Stimulated activated CD8-positive, alpha-beta memory T cell treated with anti-CD3 and anti-CD28 coated beads, Interleukin-4, amount 100 ng/mL, for 1 hour (primary cell): ENCODE data around the gene ABITRAM.
"Not testable (repeated sequence)": the region's sequence is repeated elsewhere in the genome, so short reads cannot be mapped to it uniquely, and the experiment has no call there.

Experiments used
- DNase-seq, 2 donors: peaks; one replicate each; pipeline ENCODE4 v3.0.0-alpha.2; 2020; ENCODE audit warnings: low read depth in 2 of 2, low spot score in 1 of 2

Gene ABITRAM

GRCh38 chr9:108928386-108928785 lies 5.8 kb upstream of the ABITRAM start:
- no peak for DNase-seq

- DNase-seq: no peak
Observed at GRCh38 chr9:108933231-108933717, 926 bp upstream of the ABITRAM start.

- peak; percentile 86 for DNase-seq
Observed at GRCh38 chr9:108933718-108934322, 380 bp upstream of the ABITRAM start, which contains the start of gene ELP1. Gene ELP1 (minus strand): TSS chr9:108934124. CDS start chr9:108931146, 2,978 bp downstream.

DNA sequence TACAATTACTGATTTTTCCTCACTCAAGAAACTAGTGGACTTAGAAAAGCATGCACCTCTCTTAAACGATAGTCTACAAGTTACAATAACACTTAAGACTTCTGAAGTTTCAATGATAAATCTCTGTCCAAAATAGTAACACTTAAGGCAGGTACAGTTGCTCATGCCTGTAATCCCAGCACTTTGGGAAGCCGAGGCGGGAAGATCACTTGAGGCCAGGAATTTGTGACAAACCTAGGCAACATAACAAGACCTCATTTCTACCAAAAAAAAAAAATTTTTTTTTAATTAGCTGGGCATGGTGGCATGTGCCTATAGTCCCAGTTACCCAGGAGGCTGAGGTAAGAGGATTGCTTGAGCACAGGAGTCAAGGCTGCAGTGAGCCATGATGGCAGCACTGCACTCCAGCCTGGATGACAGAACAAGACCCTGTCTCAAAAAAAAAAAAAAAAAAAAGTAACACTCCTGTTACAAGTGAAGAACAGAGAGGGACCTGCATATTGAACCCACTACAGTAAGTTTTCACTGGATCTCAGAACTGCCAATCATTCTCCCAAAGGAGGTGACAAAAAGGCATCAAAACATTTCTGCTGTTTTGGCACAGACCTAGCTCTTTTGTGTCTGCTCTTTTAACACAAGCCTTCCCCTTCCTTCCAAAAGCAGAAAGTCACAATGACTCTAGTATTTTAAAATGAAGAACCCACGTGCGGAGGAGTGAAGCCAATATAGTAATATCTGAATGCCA lies 3.5 kb downstream of the ABITRAM start:
- no peak for DNase-seq

DNA sequence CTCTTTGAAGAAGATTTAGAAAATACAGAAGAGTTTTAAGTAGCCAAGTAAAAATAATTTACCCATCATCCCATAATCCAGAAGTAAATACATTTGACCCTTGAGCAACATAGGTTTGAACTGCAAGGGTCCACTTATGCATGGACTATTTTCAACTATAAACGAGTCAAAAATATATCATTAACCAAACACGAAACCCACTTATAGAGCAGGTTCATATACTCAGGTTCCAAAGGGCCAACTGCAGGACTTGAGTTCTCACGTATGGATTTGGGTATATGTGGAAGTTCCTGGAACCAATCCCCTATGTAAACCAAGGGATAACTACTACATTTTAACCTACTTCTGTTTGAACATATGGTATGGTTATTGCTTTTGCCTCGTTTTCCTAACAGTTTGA lies 5.8 kb downstream of the ABITRAM start:
- DNase-seq: no peak

GRCh38 chr9:108950168-108950567 lies 16.0 kb downstream of the ABITRAM start:
- DNase-seq: no peak

GRCh38 chr9:108951578-108951977 lies 17.4 kb downstream of the ABITRAM start:
- DNase-seq: no peak

GRCh38 chr9:108953983-108954574 lies 19.9 kb downstream of the ABITRAM start:
- no peak for DNase-seq

DNA sequence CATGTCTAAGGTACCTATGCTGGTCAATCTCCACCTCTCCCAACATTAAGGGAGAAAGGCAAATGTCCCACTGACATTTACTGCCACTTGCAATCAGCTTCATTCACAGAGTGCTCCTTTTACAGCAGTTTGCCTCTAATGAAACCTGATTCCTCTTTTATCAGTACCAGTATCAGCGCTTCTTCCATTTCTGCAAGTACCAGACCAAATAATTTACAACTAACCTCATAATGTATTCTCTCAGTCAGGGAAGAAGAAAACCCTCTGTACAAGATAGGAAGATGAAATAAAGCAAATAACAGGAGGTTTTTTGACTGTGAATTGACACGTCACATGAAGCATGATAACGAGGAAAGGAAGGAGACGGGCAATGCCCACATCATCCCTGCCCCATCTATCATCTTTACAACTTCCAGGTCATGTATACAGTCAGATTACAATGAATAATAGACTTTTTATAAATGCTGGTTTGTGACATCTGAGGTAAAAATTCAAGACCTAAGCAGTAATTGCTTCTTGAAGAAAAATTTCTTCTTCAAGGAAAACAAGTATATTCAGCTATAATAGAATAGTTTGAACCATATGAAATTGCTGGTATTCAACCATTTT lies 21.9 kb downstream of the ABITRAM start:
- no peak for DNase-seq

- DNase-seq: no peak
Observed at GRCh38 chr9:108956631-108957026, 22.4 kb downstream of the ABITRAM start.

GRCh38 chr9:108960331-108960730 lies 26.1 kb downstream of the ABITRAM start:
- DNase-seq: no peak

DNA sequence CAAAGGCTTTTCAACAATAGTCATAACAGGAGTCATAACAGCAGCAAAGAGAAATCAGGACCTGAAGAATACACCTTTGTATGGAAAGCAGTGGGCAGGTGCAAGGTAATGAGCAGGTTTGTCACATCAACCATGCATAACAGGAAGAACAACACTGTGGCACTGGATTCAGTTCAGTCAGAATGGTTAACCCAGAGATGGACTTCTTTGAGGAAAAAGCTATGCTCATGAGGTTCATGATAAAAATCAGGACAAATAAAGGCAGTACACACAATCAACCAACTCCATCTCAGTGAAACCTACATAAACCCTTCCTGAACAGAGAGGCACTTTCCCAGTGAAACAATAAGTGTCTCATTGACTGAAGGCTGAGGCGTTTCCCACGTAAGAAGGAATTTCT lies 27.0 kb downstream of the ABITRAM start:
- no peak for DNase-seq

GRCh38 chr9:108963459-108964143 lies 29.4 kb downstream of the ABITRAM start:
- DNase-seq: no peak

GRCh38 chr9:108967916-108968315 lies 33.7 kb downstream of the ABITRAM start:
- no peak for DNase-seq

DNA sequence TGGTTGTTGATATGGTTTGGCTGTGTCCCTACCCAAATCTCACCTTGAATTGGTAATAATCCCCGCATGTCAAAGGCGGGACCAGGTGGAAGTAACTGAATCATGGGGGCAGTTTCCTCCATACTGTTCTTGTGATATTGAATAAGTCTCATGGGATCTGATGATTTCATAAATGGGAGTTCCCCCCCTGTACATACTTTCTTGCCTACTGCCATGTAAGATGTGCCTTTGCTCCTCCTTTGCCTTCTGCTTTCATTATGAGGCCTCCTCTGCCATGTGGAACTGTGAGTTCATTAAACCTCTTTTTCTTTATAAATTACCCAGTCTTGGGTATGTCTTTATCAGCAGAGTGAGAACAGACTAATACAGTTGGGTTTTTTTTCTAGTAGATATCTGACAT lies 37.2 kb downstream of the ABITRAM start:
- DNase-seq: not testable (repeated sequence)

GRCh38 chr9:108972186-108972585 lies 38.0 kb downstream of the ABITRAM start:
- DNase-seq: no peak

- no peak for DNase-seq
Observed at GRCh38 chr9:108972626-108973209, 38.5 kb downstream of the ABITRAM start.

DNA sequence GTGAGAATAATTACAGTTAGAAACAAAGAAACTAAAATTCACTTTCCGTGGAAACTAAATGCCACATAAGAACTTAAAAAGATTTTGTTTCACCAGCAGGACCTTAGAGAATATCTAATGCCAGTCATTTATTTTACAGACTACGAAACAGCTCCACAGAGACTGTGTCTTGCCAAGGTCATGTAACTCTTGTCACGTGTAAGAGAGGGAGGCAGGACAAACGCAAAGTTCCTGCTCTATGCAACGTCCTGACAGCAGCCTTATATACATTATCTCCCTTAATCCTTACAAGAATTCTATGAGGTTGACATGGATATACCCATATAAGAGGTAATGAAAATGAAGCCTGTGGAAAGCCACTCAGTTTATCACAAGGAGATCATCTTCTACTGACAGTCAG lies 39.7 kb downstream of the ABITRAM start:
- no peak for DNase-seq

DNA sequence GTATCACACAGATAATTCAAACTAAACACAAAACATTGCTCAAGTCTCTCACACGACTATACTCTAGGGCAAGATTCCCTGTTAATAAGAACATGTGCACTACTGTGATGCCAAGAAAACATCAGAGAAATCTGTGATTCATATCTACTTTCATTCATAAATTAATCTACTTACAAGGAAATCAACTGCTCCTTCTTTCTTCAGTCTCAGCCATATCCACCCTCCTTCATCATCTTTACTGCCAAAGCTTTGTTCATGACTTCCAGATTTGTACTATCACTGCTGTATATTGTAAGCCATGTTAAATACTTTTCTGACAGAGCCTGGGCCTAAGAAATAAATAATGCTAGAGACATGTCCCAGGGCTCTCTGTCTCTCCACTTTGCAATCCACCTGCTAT lies 44.0 kb downstream of the ABITRAM start:
- DNase-seq: no peak

GRCh38 chr9:108980893-108981292 lies 46.7 kb downstream of the ABITRAM start:
- no peak for DNase-seq

GRCh38 chr9:108983885-108984284 lies 49.7 kb downstream of the ABITRAM start:
- DNase-seq: no peak
